B cell (primary cell): ENCODE results near the gene GPR176. TPM values are rescaled to one million over a fixed set of nuclear protein-coding genes. Genes with fewer than 3 reads are reported as not detected.

Source experiments
- ATAC-seq: fragments of 200-7000 bp; cut with Tn5 transposase; one replicate; pipeline ENCODE4 v1.10.0; 2021; ENCODE audit warnings: low read depth, mild to moderate bottlenecking, moderate number of reproducible peaks, moderate library complexity
- CTCF ChIA-PET: fragments of 350-600 bp; sonication (Branson Sonifier 250); formaldehyde crosslinking; loops from one replicate; lab custom pipeline; 2021; ENCODE audit warnings: antibody characterized with exemption, inconsistent platforms; lab: Charles Lee
- POLR2A ChIA-PET: fragments of 350-600 bp; sonication (Branson Sonifier 250); formaldehyde crosslinking; loops from one replicate; lab custom pipeline; 2021; ENCODE audit warnings: antibody characterized with exemption; lab: Charles Lee
- DNase-seq: peaks from one replicate; pipeline ENCODE4 v3.0.0; 2013
- H2AFZ ChIP-seq: 2 replicates; pipeline ENCODE4 v1.6.1; 2012; ENCODE audit warnings: mild to moderate bottlenecking, low read depth, low read length; ENCODE audit not compliant: insufficient read depth, poor library complexity, severe bottlenecking
- H3K27ac ChIP-seq, 2 donors: 1 replicate in 1 of 2; 2 replicates in 1 of 2; pipeline ENCODE4 v1.5.1; 2012 to 2013; ENCODE audit warnings: low read length in 2 of 2, mild to moderate bottlenecking in 2 of 2, moderate library complexity in 1 of 2
- H3K27me3 ChIP-seq, 4 experiments: fragments of 200-600 bp in 1 of 4; sonication (generic) in 1 of 4; replicated peaks in 1 of 4; 1 replicate in 2 of 4; 2 replicates in 2 of 4; pipeline versions ENCODE4 v1.6.1 to v1.7.0; 2013 to 2016; ENCODE audit warnings: low read length in 3 of 4, mild to moderate bottlenecking in 2 of 4, mixed read lengths in 1 of 4, moderate library complexity in 1 of 4; ENCODE audit not compliant: insufficient read depth in 4 of 4, control insufficient read depth in 3 of 4; ENCODE audit errors: control extremely low read depth in 1 of 4
- H3K36me3 ChIP-seq, 2 experiments: replicated peaks in 1 of 2; 1 replicate in 1 of 2; 2 replicates in 1 of 2; pipeline versions ENCODE4 v1.6.1 to v1.7.1; 2013; ENCODE audit warnings: low read length in 1 of 2; ENCODE audit not compliant: insufficient read depth in 2 of 2, control insufficient read depth in 1 of 2; ENCODE audit errors: control extremely low read depth in 1 of 2, extremely low read depth in 1 of 2
- H3K4me1 ChIP-seq, 2 donors: fragments of 200-600 bp in 1 of 2; sonication (generic) in 1 of 2; 1 replicate in 1 of 2; 2 replicates in 1 of 2; pipeline versions ENCODE4 v1.5.1 to v1.6.1; 2013 to 2017; ENCODE audit warnings: low read length in 2 of 2; ENCODE audit not compliant: control insufficient read depth in 2 of 2, insufficient read depth in 2 of 2
- H3K4me2 ChIP-seq: replicated peaks from 2 replicates; pipeline ENCODE3; 2012; ENCODE audit warnings: mild to moderate bottlenecking, low read depth, low read length; ENCODE audit not compliant: poor library complexity, severe bottlenecking
- H3K4me3 ChIP-seq, 5 experiments: fragments of 200-600 bp in 1 of 5; sonication (generic) in 1 of 5; 1 replicate in 3 of 5; 2 replicates in 2 of 5; pipeline versions ENCODE4 v1.5.1 to v1.7.0; 2011 to 2016; ENCODE audit warnings: low read length in 4 of 5, mild to moderate bottlenecking in 4 of 5, low read depth in 2 of 5, control low read depth in 1 of 5, moderate library complexity in 1 of 5; ENCODE audit not compliant: insufficient read depth in 1 of 5; ENCODE audit errors: control extremely low read depth in 1 of 5, extremely low read depth in 1 of 5
- H3K79me2 ChIP-seq: fragments of 200-600 bp; sonication (generic); one replicate; pipeline ENCODE4 v1.6.0; 2016; ENCODE audit warnings: low read length; ENCODE audit not compliant: control insufficient read depth, insufficient read depth
- H3K9ac ChIP-seq: fragments of 200-600 bp; sonication (generic); 2 replicates; pipeline ENCODE4 v1.6.1; 2017; ENCODE audit warnings: mild to moderate bottlenecking, low read length, moderate library complexity
- H3K9me3 ChIP-seq, 3 donors: one replicate each; pipeline versions ENCODE4 v1.6.1 to v1.7.1; 2013; ENCODE audit warnings: low read length in 2 of 3; ENCODE audit not compliant: control insufficient read depth in 2 of 3, insufficient read depth in 1 of 3; ENCODE audit errors: control extremely low read depth in 1 of 3
- H4K20me1 ChIP-seq: 2 replicates; pipeline ENCODE4 v1.6.0; 2012; ENCODE audit warnings: mild to moderate bottlenecking, low read length; ENCODE audit not compliant: insufficient read depth, control insufficient read depth, poor library complexity, severe bottlenecking
- H3K27ac Mint-ChIP-seq: one replicate; pipeline ENCODE4 v1.8.0; 2021; ENCODE audit warnings: mixed read lengths
- H3K27me3 Mint-ChIP-seq: one replicate; pipeline ENCODE4 v1.8.0; 2021; ENCODE audit warnings: mixed read lengths
- H3K4me1 Mint-ChIP-seq: one replicate; pipeline ENCODE4 v1.8.0; 2021; ENCODE audit warnings: mixed read lengths
- H3K4me3 Mint-ChIP-seq: one replicate; pipeline ENCODE4 v1.8.0; 2021; ENCODE audit warnings: mixed read lengths
- H3K9me3 Mint-ChIP-seq: one replicate; pipeline ENCODE4 v1.8.0; 2022; ENCODE audit warnings: mixed read lengths; ENCODE audit not compliant: insufficient read depth
- CTCF ChIP-seq: fragments of 200-600 bp; IDR thresholded peaks from one replicate; pipeline ENCODE4 v1.8.0; 2022; ENCODE audit warnings: antibody characterized with exemption, mild to moderate bottlenecking
- EZH2 ChIP-seq: IDR thresholded peaks from 2 replicates; pipeline ENCODE4 v1.6.1; 2012; ENCODE audit warnings: borderline replicate concordance, low read depth, mild to moderate bottlenecking, moderate library complexity, low read length; ENCODE audit not compliant: insufficient read depth, poor library complexity, severe bottlenecking
- WGBS: methylation state at CpG from one replicate; pipeline ENCODE4 v1.1.5; 2013; ENCODE audit warnings: missing lambda C conversion rate; ENCODE audit not compliant: insufficient coverage; 5-methylcytosine and 5-hydroxymethylcytosine counted together
- intact Hi-C: fragments of 100-400 bp; cut with micrococcal nuclease; formaldehyde crosslinking; loops from one replicate; pipeline ENCODE4 v1.10.0; 2022
- polyA plus RNA-seq: library from polyadenylated mRNA; depleted of rRNA; stranded (reverse); fragments of >200 nt; gene quantifications from 2 replicates; pipeline ENCODE4 v1.2.3, GENCODE V29; 2012
- total RNA-seq, 2 donors: library from RNA; stranded (reverse); fragments of 120-200 nt in 1 of 2; gene quantifications; 1 replicate in 1 of 2; 2 replicates in 1 of 2; pipeline versions ENCODE4 v1.2.3 to v1.2.4, GENCODE V29; 2013 to 2022

Gene GPR176
- total and polyA plus RNA-seq, 2 donors (not counting 1 experiment from before 2014, with no cell fraction given), result 0.07 to 0.30 TPM

- Histone ChIP-seq H3K27me3 (no peaks in the 10 kb centered on the region), H3K4me3 (no peak overlapping the region), H2AFZ (no peak overlapping the region), H3K9me3 (no peaks in the 10 kb centered on the region), H3K4me1 (no peaks in the 10 kb centered on the region), H3K27ac (no peak overlapping the region), H3K36me3 (no peaks in the 10 kb centered on the region), H4K20me1 (no peaks in the 10 kb centered on the region), H3K4me2 (no peak overlapping the region), H3K79me2 (no peaks in the 10 kb centered on the region), H3K9ac (no peak overlapping the region)
- Mint-ChIP-seq H3K4me3 (no peak overlapping the region), H3K27me3 (peaks cover 7% of the 10 kb centered on the region), H3K27ac (no peak overlapping the region), H3K9me3 (no peaks in the 10 kb centered on the region), H3K4me1 (no peaks in the 10 kb centered on the region)
- ATAC-seq (no peak), DNase-seq (no peak)
- ChIA-PET CTCF (no interaction called here), POLR2A (no interaction called here)
- no peak for TF ChIP-seq CTCF
- TF ChIP-seq EZH2, result no peak
- WGBS, result no CpG with 5 or more reads among the region's 2 CpGs
- intact Hi-C loops, result no loop called here
These were observed 159.1 kb downstream of the GPR176 start for GRCh38 chr15:39761006-39761405.

GRCh38 chr15:39756806-39757522, 163.1 kb downstream of the GPR176 start:
- Histone ChIP-seq H4K20me1 (no peaks in the 10 kb centered on the region), H3K79me2 (no peaks in the 10 kb centered on the region), H3K4me2 (no peak overlapping the region), H3K4me3 (no peak overlapping the region), H3K36me3 (no peaks in the 10 kb centered on the region), H2AFZ (no peak overlapping the region), H3K27me3 (no peaks in the 10 kb centered on the region), H3K9me3 (no peaks in the 10 kb centered on the region), H3K4me1 (no peaks in the 10 kb centered on the region), H3K27ac (no peak overlapping the region), H3K9ac (no peak overlapping the region)
- CTCF ChIA-PET, result interaction anchor here (0.7 to 6.3 kb wide), 33 partner anchors 9 to 1316 kb away, joined by 3 to 71 read pairs (median 4); partner anchors contain the start of gene FSIP1
- Mint-ChIP-seq H3K4me1 (no peaks in the 10 kb centered on the region), H3K4me3 (no peak overlapping the region), H3K27ac (no peak overlapping the region), H3K9me3 (no peaks in the 10 kb centered on the region), H3K27me3 (peaks cover 14% of the 10 kb centered on the region)
- WGBS, result no CpG with 5 or more reads among the region's 2 CpGs
- intact Hi-C loops, result loop anchor here (1.0 to 5.0 kb wide), 3 partner anchors 71 to 1048 kb away; no protein-coding TSS in a partner anchor
- POLR2A ChIA-PET, result no interaction called here
- TF ChIP-seq CTCF (peak; percentile 95), EZH2 (no peak)
- DNase-seq, result peak; percentile 56
- ATAC-seq, result no peak
